Neural progenitor cell (in vitro differentiated cells): Measurements from ENCODE around the gene DLK1. TPM values are rescaled to one million over a fixed set of nuclear protein-coding genes. Genes with fewer than 3 reads are reported as not detected.

ENCODE experiments used
- DNase-seq: peaks from one replicate; pipeline ENCODE4 v3.0.0-alpha.2; 2016; ENCODE audit warnings: low spot score
- H2AFZ ChIP-seq: fragments of 200-600 bp; sonication (generic); replicated peaks from 2 replicates; pipeline ENCODE4 v1.6.1; 2016; ENCODE audit warnings: antibody characterized with exemption
- H3F3A ChIP-seq: fragments of 200-600 bp; sonication (generic); 2 replicates; pipeline ENCODE4 v1.6.1; 2016; ENCODE audit warnings: antibody characterized with exemption, low read depth
- H3K27ac ChIP-seq: fragments of 200-600 bp; sonication (generic); 2 replicates; pipeline ENCODE4 v1.5.1; 2016; ENCODE audit warnings: mild to moderate bottlenecking
- H3K27me3 ChIP-seq: fragments of 200-600 bp; sonication (generic); 2 replicates; pipeline ENCODE4 v1.6.1; 2016; ENCODE audit warnings: mild to moderate bottlenecking, moderate library complexity
- H3K36me3 ChIP-seq: fragments of 200-600 bp; sonication (generic); 2 replicates; pipeline ENCODE4 v1.5.1; 2016
- H3K4me1 ChIP-seq: fragments of 200-600 bp; sonication (generic); 2 replicates; pipeline ENCODE4 v1.6.1; 2016; ENCODE audit warnings: mixed run types
- H3K4me2 ChIP-seq: fragments of 200-600 bp; sonication (generic); 2 replicates; pipeline ENCODE4 v1.6.1; 2016
- H3K4me3 ChIP-seq: fragments of 200-600 bp; sonication (generic); 2 replicates; pipeline ENCODE4 v1.5.1; 2016
- H3K79me2 ChIP-seq: fragments of 200-600 bp; sonication (generic); 2 replicates; pipeline ENCODE4 v1.6.1; 2016; ENCODE audit warnings: low read depth
- H3K9ac ChIP-seq: fragments of 200-600 bp; sonication (generic); 2 replicates; pipeline ENCODE4 v1.6.1; 2016
- H3K9me3 ChIP-seq: fragments of 200-600 bp; sonication (generic); 2 replicates; pipeline ENCODE4 v1.5.1; 2016; ENCODE audit warnings: low read depth
- H4K20me1 ChIP-seq: fragments of 200-600 bp; sonication (generic); 2 replicates; pipeline ENCODE4 v1.6.1; 2016; ENCODE audit warnings: low read depth
- H3K27ac Mint-ChIP-seq: 3 replicates; pipeline ENCODE4 v1.8.0; 2021; ENCODE audit warnings: mixed read lengths
- H3K27me3 Mint-ChIP-seq: 2 replicates; pipeline ENCODE4 v1.8.0; 2022; ENCODE audit warnings: low read depth, mild to moderate bottlenecking, inconsistent platforms, moderate library complexity, mixed read lengths; ENCODE audit not compliant: insufficient read depth
- H3K36me3 Mint-ChIP-seq: 3 replicates; pipeline ENCODE4 v1.8.0; 2021; ENCODE audit warnings: mixed read lengths
- H3K4me1 Mint-ChIP-seq: 3 replicates; pipeline ENCODE4 v1.8.0; 2021; ENCODE audit warnings: mixed read lengths
- H3K4me3 Mint-ChIP-seq: 3 replicates; pipeline ENCODE4 v1.8.0; 2021; ENCODE audit warnings: mild to moderate bottlenecking, moderate library complexity, mixed read lengths
- H3K9me3 Mint-ChIP-seq: 3 replicates; pipeline ENCODE4 v1.8.0; 2020; ENCODE audit warnings: mixed read lengths
- EZH2 ChIP-seq: fragments of 200-600 bp; sonication (generic); IDR thresholded peaks from 2 replicates; pipeline ENCODE4 v1.6.1; 2017; ENCODE audit warnings: antibody characterized with exemption, mild to moderate bottlenecking, moderate library complexity
- EZH2phosphoT487 ChIP-seq: fragments of 200-600 bp; sonication (generic); IDR thresholded peaks from 2 replicates; pipeline ENCODE4 v1.6.1; 2017; ENCODE audit warnings: antibody characterized with exemption
- total RNA-seq: library from RNA; depleted of rRNA; stranded (reverse); fragments of >200 nt; gene quantifications from 2 replicates; pipeline ENCODE4 v1.2.3, GENCODE V29; 2015; ENCODE audit warnings: low replicate concordance
- TF ChIP-seq, protein P1 (sequence below): fragments of 200-600 bp; sonication (generic); IDR thresholded peaks from 2 replicates; pipeline ENCODE4 v1.5.1; 2017; ENCODE audit warnings: antibody characterized with exemption, mild to moderate bottlenecking

Gene DLK1
- total RNA-seq, 1 donor from 2014 or later: 312 TPM

GRCh38 chr14:100773331-100774163 is 46.9 kb downstream of the DLK1 start:
- no peak for DNase-seq
- H2AFZ ChIP-seq: no peak overlapping the region
- H4K20me1 ChIP-seq: no peaks in the 10 kb centered on the region
- H3K9ac ChIP-seq: no peak overlapping the region
- peaks cover 25% of the 10 kb centered on the region for H3K4me1 Mint-ChIP-seq
- no peaks in the 10 kb centered on the region for H3K79me2 ChIP-seq
- H3K36me3 ChIP-seq: no peaks in the 10 kb centered on the region
- no peaks in the 10 kb centered on the region for H3K36me3 Mint-ChIP-seq
- H3K27ac Mint-ChIP-seq: peak overlapping the region; percentile 68
- no peak overlapping the region for H3K4me2 ChIP-seq
- no peaks in the 10 kb centered on the region for H3F3A ChIP-seq
- no peak overlapping the region for H3K27ac ChIP-seq
- H3K9me3 Mint-ChIP-seq: peaks cover 26% of the 10 kb centered on the region
- H3K4me1 ChIP-seq: no peaks in the 10 kb centered on the region
- H3K9me3 ChIP-seq: peaks cover 3% of the 10 kb centered on the region
- H3K27me3 ChIP-seq: no peaks in the 10 kb centered on the region
- no peak for TF ChIP-seq EZH2phosphoT487
- TF ChIP-seq EZH2: no peak
- TF ChIP-seq, protein P1, sequence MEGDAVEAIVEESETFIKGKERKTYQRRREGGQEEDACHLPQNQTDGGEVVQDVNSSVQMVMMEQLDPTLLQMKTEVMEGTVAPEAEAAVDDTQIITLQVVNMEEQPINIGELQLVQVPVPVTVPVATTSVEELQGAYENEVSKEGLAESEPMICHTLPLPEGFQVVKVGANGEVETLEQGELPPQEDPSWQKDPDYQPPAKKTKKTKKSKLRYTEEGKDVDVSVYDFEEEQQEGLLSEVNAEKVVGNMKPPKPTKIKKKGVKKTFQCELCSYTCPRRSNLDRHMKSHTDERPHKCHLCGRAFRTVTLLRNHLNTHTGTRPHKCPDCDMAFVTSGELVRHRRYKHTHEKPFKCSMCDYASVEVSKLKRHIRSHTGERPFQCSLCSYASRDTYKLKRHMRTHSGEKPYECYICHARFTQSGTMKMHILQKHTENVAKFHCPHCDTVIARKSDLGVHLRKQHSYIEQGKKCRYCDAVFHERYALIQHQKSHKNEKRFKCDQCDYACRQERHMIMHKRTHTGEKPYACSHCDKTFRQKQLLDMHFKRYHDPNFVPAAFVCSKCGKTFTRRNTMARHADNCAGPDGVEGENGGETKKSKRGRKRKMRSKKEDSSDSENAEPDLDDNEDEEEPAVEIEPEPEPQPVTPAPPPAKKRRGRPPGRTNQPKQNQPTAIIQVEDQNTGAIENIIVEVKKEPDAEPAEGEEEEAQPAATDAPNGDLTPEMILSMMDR: no peak
- H3K4me3 ChIP-seq: no peak overlapping the region
- H3K27me3 Mint-ChIP-seq: peaks cover 32% of the 10 kb centered on the region
- H3K4me3 Mint-ChIP-seq: no peak overlapping the region

DNA sequence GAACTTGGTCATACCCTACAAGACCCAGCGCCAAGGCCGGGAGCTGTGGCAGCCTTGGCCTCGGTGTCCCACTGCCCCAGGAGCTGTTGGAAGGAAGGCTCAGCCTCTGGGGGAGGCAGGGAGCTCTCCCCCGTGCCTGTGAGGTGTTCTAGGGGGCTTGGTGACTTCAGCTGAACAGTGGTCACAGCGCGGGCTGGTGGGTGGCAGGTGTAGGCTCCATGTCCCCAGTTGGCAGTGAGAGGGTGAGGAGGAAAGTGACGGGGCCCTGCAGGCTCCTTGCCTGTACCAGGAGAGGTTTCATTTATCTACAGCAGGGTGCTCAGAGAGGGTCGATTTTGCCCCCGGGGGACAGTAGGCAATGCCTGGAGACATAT is 47.5 kb downstream of the DLK1 start:
- DNase-seq: no peak
- peaks cover 3% of the 10 kb centered on the region for H3K9me3 ChIP-seq
- no peaks in the 10 kb centered on the region for H3K36me3 Mint-ChIP-seq
- no peak overlapping the region for H3K27ac ChIP-seq
- H2AFZ ChIP-seq: no peak overlapping the region
- no peaks in the 10 kb centered on the region for H3K27me3 ChIP-seq
- H3K36me3 ChIP-seq: no peaks in the 10 kb centered on the region
- TF ChIP-seq EZH2 (no peak), EZH2phosphoT487 (no peak)
- TF ChIP-seq, protein P1: no peak
- H3K27me3 Mint-ChIP-seq: peaks cover 35% of the 10 kb centered on the region
- H3K9me3 Mint-ChIP-seq: peaks cover 22% of the 10 kb centered on the region
- H3K9ac ChIP-seq: no peak overlapping the region
- H3K4me3 Mint-ChIP-seq: no peak overlapping the region
- no peak overlapping the region for H3K4me3 ChIP-seq
- no peak overlapping the region for H3K4me2 ChIP-seq
- no peaks in the 10 kb centered on the region for H3F3A ChIP-seq
- H4K20me1 ChIP-seq: no peaks in the 10 kb centered on the region
- H3K4me1 Mint-ChIP-seq: peaks cover 25% of the 10 kb centered on the region
- peak overlapping the region; percentile 68 for H3K27ac Mint-ChIP-seq
- no peaks in the 10 kb centered on the region for H3K79me2 ChIP-seq
- no peaks in the 10 kb centered on the region for H3K4me1 ChIP-seq

DNA sequence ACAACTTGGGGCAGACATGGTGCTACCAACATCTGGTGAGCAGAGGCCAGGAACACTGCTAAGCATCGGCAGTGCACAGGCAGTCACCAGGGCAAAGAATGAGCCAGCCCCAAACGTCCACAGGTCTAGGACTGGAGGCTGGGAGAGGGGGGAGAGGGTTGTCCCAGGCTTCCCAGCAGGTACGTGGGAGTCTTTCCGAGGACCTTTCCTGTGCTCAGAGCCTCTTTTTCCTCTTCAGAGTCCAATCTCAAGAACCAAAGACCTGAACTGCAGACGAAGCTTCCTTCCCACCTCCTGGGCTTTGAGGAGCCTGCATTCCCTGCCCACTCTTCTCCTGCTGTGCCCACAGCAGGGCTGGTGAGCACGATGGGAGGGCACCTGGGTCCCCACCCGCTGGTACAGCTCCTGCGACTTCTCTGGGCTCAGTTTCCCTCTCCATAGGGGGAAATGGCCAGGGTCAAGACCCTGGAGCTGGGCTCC is 48.7 kb downstream of the DLK1 start:
- H3K27ac ChIP-seq: no peak overlapping the region
- H3K9ac ChIP-seq: no peak overlapping the region
- H3K4me2 ChIP-seq: no peak overlapping the region
- no peaks in the 10 kb centered on the region for H3K79me2 ChIP-seq
- H3K27me3 ChIP-seq: no peaks in the 10 kb centered on the region
- Mint-ChIP-seq H3K4me3 (no peak overlapping the region), H3K27ac (no peak overlapping the region), H3K36me3 (no peaks in the 10 kb centered on the region), H3K4me1 (peaks cover 30% of the 10 kb centered on the region), H3K27me3 (peaks cover 36% of the 10 kb centered on the region), H3K9me3 (peaks cover 15% of the 10 kb centered on the region)
- no peaks in the 10 kb centered on the region for H3K4me1 ChIP-seq
- H3K9me3 ChIP-seq: peaks cover 3% of the 10 kb centered on the region
- TF ChIP-seq, protein P1: no peak
- no peak for TF ChIP-seq EZH2phosphoT487
- TF ChIP-seq EZH2: no peak
- H2AFZ ChIP-seq: no peak overlapping the region
- no peak overlapping the region for H3K4me3 ChIP-seq
- H3K36me3 ChIP-seq: no peaks in the 10 kb centered on the region
- H3F3A ChIP-seq: no peaks in the 10 kb centered on the region
- no peaks in the 10 kb centered on the region for H4K20me1 ChIP-seq
- DNase-seq: no peak
